ENCODE measurements around the gene PHACTR3.

PHACTR3 gene

DNA sequence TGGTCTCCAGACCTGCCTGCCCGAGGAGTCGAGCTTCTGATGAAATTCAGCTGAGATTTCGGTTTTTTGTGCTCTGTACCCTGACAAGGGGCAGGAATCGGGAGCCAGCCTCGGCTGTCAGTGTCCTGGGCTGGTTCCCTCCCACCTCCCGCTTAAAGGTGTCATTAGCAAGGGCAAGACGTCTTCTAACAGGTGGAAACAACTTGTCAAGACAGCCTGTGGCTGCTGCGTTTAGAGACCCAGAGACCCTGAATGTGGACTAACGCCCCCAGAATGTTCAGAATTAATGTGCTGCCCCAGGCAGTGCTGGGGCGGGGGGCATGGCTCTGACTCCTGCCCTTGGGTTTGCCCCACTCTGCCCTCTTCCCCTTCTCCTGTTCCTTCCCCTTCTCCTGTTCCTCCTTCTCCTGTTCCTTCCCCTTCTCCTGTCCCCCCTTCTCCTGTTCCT is 69.7 kb downstream of the PHACTR3 start:
- DNase-seq, result no peak

DNA sequence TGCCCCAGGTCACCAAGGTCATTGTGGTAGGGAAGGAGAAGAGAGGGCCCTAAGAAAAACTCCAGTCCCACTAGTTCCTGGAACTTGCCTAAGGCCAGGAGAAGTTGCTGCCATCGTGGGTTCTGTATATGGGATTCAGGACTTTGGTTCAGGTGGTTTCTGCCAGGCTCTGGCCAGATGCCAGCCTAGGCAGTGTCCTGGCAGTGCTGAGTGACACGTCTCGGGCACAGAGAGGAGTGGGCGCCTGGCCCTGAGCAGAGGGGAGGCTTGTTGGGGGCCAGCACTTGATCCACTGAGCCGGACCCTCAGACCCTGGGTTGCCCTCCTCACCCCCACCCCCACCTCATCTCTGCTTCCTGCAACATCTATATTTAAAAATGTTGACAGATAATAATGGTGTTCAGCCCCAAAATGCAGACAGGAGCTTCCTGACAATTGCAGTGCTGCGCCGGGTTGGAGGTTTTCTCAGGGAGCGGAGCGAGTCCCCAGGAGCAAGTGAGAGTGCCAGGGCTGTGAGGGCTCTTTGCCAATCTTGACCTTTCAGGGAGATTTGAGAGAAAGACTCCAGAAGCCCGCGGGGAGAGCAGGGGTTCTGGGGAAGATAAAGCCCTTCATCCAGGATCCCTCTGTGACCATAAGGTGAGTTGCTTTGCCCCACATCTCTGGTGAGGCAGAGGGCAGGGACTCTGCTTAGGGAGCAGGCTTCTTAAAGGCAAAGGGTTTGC is 71.9 kb downstream of the PHACTR3 start:
- DNase-seq, result no peak

DNA sequence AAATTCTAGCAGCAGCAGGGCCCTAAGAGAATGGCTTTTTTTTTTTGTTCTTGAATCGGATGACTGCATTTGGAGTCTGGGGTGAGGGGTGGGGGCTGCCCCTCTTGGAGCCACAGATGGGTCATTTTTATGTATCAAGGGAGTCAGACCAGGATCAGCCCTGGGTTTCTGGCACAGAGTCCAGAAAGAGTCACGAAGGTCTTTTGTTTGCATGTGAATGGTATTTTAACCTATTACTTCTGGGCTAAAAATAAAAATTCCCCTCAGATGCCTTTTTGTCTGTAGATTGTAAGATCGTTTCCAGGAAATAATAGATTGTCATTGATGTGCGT is 72.5 kb downstream of the PHACTR3 start:
- no peak for DNase-seq

DNA sequence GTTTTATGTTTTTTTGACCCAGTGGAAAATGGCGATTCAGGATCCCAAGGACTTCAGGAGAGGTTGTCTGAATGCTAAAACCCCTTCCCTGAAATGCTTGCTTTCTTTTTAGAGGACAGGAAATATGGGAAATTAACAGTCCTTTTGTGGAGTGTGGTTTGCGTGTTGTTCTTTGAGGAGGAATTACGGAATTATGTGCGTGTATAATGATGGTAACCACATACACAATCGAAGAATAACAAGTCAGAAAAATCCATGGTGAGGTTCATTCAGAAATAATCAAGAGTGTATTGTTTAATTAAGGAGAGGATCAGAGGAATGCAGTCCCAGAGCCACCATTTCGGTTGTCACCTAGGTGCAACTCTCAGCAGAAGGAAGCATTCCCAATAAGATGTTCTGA is 73.2 kb downstream of the PHACTR3 start:
- DNase-seq, result no peak

DNA sequence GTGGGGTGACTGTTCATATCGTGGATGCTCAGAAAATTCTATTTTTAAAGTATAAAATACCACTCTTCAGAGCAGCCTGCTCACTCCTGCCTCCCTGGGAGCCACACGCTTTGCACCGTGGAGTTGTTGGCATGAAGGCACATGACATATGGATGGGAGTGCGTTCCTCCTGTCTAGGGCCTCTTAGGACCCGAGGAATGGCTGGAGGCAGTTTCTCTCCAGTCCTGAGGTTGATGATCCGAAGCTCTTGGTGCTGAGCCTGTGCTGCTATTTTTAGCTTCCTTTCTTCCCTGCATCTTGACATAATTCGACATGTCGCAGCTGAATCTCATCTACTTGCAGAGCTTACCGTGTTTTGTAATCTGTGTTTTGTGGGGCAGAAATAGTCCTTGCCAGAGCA is 73.9 kb downstream of the PHACTR3 start:
- DNase-seq, result no peak

DNA sequence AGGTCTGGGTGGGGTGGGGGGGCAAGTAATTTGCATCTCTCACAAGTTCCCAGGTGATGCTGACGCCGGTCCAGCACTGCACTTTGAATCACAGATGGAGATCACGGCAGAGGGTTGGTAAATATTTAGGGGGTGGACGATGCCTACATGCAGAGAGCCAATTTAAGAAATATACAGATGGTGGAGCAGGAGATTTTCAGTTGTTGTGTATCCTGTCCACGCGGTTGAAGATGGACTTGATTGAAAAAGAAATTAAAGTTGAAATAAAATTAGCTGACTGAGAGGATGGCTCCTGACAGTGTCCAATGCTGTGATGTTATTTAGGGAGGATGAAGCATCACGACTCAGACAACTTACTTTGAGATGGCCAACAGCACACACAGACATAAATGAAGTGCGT is 74.6 kb downstream of the PHACTR3 start:
- DNase-seq, result no peak

DNA sequence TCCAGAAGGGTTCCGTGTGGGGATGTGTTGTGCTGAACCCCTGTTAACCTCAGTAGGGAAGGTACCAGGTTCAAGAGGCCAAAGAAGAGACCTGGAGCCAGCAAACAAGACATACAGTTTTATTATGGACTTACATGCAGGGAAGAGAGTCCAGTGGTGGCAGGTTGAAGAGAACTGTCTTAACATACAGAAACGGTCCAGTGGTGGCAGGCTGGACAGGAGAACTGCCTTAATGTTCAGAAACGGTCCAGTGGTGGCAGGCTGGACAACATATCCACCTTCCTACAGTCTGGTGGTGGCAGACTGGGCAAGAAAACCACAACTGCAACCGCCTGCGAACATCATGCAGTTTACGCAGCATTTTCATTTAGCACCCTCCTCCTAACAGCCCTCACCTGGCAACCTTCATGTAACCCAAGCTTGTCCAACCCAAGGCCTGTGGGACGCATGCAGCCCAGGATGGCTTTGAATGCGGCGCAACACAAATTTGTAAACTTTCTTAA is 75.9 kb downstream of the PHACTR3 start:
- DNase-seq, result no peak

DNA sequence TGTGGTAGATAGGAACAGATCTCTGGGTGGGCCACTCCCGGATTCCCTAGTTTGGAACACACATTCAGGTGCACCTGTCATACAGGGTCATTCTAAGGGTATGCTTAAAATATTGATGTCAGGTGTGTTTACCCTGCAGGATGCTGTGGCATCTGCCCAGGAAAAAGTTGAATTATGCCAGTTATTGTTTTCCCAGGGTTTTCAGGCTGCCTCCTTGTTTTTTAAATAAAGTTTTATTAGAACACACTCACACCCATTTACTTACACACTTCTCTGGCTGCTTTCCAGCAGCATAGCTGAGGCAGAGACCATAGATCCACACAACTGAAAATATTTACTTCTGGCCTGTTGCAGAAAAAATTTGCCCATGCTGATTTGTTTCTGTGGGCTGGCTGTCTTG is 76.5 kb downstream of the PHACTR3 start:
- no peak for DNase-seq

DNA sequence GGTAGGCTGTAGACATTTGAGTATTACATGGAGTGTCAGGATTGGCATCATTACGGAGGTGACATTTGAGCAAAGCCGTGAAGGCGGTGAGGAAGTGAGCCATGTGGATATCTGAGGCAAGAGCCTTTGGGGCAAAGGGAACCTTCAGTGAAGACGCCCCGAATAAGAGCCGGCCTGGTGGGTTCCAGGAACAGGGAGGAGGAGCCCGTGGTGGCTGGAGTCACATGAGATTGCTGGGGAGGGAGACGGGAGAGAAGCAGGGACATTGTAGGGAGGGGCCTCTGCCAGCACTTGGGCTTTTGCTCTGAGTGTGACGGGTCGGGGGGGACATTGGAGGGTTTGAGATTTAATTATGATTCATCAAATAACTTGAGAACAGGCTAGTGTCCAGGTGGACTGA is 78.3 kb downstream of the PHACTR3 start:
- DNase-seq, result no peak

DNA sequence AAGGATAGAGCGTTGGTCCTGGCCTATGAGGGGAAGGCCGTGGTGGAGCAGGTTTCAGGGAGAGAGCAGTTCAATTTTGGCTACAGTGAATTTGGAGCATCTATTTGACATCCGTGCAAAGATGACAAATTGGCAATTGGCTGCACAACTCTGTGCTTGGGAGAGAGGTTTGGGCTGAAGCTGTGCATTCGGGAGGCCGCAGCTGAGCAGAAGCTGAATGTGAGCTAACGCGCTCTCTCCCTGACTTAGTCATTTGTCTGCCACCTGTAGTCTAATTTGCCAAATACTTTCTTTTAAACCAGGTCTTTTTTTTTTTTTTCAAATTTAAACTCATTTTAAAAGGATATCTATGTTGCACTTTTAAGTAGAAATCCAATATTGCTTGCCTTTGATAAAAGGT is 78.8 kb downstream of the PHACTR3 start:
- DNase-seq, result no peak

DNA sequence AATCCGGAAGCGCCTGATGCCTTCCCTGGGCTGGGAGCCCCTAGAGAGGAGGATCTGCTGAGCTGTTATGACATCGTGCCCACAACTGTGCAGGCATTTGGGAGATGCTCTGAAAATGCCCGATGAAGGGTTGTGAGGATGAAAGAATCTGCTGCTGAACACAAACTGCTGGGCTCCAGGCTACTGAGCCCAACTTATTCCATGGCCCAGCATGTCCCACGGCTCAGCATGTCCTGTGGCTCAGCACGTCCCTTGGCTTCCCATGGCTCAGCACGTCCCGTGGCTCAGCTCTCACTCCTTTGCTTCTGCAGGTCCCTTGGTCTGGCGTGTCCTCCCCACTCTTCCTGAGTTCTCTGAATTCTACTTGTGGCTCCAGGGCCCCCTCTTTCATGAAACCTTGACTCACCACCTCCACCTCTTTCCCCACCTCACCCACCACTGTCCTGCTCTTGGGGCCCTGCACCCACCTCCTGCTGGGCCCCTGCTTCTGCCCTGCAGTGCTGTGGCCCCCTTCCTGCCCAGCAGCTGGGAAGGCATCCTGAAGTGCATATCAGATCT is 80.4 kb downstream of the PHACTR3 start:
- DNase-seq, result no peak

DNA sequence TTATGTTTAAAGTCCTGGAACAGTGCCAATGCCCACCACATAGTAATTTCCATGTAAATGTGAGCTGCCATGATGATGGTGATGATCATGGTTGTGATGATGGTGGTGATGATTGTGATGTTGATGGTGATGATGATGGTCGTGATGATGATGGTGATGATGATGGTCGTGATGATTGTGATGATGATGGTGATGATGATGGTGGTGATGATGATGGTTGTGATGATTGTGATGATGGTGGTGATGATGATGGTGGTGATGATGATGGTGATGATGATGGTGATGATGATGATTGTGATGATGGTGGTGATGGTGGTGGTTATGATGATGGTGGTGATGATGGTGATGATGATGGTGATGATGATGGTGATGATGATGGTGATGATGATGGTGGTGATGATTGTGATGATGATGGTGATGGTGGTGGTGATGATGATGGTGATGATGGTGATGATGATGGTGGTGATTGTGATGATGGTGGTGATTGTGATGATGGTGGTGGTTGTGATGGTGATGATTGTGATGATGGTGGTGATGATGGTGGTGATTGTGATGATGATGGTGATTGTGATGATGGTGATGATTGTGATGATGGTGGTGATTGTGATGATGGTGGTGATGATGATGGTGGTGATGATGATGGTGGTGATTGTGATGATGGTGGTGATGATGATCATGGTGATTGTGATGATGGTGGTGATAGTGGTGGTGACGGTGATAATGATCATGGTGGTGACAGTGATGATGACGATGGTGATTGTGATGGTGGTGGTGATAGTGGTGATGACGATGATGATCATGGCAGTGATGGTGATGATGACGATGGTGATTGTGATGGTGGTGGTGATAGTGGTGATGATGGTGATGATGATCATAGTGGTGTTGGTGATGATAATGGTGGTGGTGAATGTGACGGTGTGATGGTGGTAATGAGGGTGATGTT is 82.3 kb downstream of the PHACTR3 start:
- DNase-seq, result no peak

DNA sequence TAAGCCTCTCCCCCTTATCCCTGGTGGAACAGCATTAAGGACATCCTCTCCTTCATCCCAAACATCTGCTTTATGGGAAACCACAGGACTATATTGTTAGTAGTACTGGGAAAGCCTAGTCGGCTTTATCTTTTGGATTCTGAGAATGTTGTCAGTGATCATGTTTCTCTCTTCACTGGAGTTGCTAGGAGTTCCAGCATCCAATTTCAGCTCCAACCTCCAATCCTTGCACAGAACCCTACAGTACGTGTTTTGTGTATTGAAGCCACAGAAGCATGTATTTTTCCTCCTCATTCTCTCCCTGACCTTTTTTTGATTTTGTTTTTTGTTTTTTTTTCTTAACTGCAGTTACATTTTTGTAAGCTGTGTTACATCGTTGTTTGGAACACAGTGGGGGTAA is 84.0 kb downstream of the PHACTR3 start:
- DNase-seq, result no peak

DNA sequence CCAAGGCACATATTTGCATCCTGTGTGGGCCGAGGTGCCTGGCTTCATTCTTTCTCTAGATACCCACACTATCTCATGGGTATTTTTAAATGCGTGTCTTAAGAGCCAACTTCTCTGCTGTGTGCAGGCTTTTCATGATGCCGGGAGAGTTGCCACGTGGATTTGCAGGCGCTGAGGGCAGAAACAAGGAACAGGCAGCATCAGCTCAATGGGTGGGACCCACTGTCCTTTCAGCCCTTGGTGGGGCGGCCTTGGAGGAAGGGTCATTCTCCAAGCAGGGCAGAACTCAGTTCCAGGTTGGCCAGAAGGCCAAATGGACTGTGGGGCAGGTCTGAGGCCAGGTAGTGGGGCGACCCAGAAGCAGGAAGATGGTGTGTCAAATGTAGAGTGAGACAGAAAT is 84.7 kb downstream of the PHACTR3 start:
- no peak for DNase-seq

DNA sequence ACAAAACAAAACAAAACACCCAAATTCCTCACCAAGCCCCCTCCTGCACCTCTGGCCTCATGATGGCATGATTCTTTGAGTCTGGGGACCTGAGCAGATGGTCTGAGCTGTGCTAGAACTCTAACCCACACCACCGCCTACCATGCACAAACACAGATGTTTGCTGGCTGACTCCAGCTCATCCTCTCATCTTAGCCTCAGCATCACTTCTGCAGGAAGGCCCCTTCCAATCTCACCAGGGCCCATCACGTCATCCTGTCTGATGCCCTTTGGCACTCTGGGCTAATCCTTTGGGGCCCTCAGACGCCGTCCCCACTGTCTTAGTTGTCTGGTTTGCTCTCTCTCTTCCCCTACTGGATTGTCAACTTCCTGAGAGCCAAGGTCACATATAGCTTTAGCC is 85.8 kb downstream of the PHACTR3 start:
- DNase-seq, result no peak

DNA sequence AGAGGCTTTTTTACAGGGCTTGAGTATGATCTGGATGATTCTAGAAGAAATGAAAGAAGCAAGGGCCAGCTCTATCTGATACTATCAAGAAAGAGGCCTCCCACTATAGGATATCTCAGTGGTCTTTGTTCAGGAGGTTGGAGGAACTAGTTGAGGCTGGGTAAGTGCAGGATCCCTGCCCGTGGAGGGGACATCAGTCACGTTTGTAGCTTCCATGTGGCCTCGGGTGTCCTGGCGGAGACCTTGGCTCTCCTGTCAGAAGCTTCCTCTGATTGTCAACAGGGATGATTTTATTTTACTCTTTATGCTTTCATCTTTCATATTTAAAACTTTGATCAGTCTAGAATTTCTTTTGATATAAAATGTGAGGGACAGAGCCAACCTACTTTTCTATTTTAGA is 86.6 kb downstream of the PHACTR3 start:
- DNase-seq, result no peak

DNA sequence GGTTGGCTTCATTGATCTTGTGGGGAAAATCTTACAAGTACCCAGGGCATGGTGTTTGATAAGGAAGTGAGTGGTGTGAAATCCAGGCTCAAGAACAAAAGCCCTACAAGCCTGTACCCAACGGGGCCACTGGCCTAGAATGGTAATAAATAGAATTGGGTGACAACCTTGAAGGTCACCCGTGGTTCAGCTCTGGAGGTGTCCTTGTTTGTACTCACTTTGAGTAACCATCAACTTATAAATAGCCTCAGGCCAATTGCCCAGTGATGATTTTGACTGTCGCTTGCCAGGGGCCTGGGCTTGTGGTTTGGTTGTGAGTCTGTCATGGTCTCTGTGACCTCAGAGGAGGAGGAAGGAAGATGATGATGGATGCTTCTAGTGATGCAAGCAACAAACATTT is 87.8 kb downstream of the PHACTR3 start:
- DNase-seq, result no peak

DNA sequence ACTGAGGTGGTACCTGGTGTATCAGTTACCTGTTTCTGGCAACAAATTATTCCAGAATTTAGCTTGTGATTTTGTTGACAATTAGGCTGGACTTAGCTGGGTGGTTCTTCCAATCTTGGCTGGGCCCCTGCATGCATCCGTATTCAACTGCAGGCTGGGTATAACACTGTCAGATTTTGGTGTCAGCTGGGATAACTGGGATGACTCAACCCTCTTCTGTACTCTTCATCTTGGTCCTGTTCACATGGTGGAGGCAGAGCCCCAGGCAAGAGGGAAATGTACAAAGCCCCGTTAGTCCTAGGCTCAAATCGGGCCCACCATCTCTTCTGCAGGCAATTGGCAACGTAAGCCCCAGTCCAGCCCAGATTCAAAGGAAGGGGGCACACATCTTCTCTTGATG is 89.2 kb downstream of the PHACTR3 start:
- DNase-seq, result no peak

DNA sequence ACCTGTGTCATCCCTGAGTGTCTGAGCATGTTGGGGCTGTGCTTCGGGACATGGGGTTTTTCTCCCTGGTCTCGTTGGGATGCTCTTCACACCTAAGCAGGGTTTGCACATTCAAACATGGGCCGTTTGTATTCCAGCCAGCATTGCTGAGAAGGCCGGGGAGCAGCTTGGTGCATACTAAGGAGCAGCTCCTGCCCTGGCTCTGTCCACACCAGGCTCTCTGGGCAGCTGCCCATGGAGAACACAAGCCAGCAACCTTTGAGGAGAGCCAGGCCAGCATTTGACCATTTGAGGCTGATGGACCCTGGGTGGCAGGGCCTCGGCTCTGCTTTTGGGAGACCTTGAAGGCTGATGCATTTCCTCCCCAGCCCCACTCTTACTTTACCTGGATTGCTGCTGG is 92.1 kb downstream of the PHACTR3 start:
- DNase-seq, result no peak

DNA sequence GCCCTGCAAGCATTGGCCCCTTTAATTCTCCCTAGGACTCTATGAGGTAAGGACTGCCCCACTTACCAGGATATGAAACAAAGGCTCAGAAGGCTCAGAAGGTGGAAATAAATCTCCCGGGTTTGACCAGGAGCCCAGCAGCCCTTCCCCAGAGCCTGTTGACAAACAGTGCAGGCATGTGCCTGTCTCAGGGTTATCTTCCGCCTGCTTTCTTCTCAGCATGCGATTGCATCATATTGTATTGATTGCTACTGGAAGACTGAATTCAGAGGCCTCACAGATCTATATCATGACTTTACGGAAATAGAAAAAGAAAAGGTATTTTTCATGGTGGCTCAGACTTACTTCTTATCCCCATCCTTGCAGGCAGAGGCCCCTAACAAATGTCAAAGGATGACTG is 92.7 kb downstream of the PHACTR3 start:
- DNase-seq, result no peak

DNA sequence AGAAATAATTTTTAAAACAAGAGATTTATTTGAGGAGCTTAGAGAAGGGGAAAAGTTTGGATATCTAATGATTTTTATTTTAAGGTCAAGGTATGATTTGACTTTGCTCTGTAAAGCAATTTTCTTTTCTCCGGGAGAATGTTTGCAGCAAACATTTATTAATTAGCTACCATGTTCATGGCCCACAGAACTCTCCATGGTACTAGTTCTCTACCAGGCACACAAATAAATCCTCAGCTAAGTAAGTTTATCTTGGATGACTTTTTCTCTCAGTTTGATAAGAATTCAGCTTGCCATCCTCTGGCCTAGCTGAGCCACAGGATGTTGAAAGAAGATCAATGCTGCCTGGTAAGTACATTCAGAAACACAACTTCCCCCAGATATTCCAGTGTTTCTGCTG is 94.3 kb downstream of the PHACTR3 start:
- no peak for DNase-seq

DNA sequence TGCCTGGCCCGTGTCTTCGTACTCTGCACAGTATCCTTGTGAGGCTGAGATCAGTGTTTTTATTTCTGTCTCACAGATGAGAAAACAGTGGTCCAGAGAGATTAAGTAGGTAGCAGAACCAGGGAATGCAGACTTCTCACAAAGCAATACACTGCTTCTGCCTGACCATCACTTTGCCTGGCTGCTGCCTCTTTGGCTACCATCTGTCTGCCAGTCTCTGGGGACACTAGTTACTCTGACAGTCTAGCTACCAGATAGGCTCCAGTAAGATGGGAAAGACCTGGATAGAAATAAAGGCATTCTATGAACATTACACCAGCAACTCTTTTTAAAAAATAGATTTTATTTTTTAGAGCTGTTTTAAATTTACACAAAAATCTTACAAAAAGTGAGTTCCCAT is 96.9 kb downstream of the PHACTR3 start:
- DNase-seq, result no peak

DNA sequence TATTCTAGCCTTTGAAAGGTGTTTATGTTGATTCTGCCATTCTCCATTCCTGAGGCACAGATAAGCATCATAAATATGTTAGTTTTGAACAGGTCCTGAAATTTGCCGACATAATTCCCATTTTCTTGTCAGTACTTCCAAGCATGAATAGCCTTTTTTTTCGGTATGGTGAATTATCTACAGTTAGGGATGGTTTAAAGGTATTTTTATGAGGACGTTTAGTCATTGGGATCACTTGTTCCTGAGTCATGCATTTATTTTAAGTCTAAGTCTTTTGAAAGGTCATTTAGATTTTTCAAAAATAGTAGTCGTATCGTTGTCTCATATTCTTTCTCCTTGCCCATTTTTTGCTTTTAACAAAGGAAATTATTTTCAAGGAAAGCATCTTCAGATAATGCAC is 98.7 kb downstream of the PHACTR3 start:
- DNase-seq, result no peak

Data from kidney glomerular epithelial cell (primary cell).